GM18909 (cell line): Measurements from ENCODE around the gene KAT5.
"Not testable (repeated sequence)": the region's sequence is repeated elsewhere in the genome, so short reads cannot be mapped to it uniquely, and the experiment has no call there.

Source experiments
- ATAC-seq: cut with Tn5 transposase; IDR thresholded peaks from one replicate; pipeline ENCODE4 v1.9.1; 2021; ENCODE audit warnings: mild to moderate bottlenecking; ENCODE audit not compliant: unreplicated experiment, poor library complexity

The KAT5 gene

DNA sequence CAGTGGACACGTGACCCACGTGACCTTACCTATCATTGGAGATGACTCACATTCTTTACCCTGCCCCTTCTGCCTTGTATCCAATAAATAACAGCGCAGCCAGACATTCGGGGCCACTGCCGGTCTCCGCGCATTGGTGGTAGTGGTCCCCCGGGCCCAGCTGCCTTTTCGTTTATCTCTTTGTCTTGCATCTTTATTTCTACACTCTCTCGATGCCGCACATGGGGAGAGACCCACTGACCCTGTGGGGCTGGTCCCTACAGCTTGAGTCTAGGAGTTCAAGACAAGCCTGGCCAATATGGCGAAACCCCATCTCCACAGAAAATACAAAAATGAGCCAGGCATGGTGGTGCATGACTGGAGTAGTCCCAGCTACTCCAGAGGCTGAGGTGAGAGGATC is 5.0 kb upstream of the KAT5 start:
- not testable (repeated sequence) for ATAC-seq

- ATAC-seq: no peak
These were observed 3.6 kb upstream of the KAT5 start for GRCh38 chr11:65708451-65708850.

- ATAC-seq: no peak
These were observed 2.4 kb upstream of the KAT5 start for GRCh38 chr11:65709661-65710060.

GRCh38 chr11:65710421-65710820 is 1.6 kb upstream of the KAT5 start:
- ATAC-seq: no peak

- ATAC-seq: no peak
These were observed 603 bp downstream of the KAT5 start for GRCh38 chr11:65712633-65713076.

DNA sequence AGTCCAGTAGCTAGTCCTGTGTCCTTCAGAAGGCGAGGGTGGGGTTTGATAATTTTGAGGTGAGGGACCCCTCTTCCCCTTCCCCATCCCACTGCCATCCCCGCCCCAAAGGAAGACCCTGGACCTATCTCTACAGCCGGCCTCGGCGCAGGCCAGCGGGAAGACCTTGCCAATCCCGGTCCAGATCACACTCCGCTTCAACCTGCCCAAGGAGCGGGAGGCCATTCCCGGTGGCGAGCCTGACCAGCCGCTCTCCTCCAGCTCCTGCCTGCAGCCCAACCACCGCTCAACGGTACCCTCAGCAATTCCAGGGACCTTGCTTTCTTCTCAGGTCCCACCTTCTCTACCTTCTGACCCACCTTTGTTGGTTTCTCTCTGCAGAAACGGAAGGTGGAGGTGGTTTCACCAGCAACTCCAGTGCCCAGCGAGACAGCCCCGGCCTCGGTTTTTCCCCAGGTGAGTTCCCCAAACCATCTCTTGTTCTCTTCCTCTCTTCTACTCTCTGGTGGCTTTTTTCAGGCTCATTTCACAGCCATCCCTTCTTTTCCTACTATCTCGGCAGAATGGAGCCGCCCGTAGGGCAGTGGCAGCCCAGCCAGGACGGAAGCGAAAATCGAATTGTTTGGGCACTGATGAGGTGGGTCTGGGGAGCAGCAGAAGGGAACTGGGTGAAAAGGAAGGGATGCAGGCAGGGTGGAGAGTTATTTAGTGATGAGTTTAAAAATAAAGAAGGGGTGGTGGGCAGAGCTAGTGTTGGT is 1.3 kb downstream of the KAT5 start:
- ATAC-seq: no peak

- ATAC-seq: no peak
These were observed 2.4 kb downstream of the KAT5 start for GRCh38 chr11:65714433-65714832.

DNA sequence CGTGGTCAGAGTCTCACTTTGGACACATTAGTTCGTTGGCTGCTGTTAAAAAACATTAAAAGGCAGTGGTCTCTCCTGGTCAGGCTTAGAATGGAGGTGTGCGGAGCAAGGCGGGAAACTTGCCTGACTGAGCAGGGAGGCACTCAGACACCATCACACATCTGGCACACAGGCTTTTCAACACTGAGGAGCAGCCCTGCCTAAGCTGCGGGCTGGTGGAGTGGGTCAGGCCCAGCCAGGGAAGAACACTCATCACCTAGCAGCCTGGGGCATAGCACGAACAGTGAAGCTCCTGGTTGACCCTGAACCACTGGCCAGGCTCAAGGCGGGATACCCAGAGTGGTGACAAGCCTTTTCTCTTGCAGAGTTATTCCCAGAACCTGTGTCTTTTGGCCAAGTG is 4.2 kb downstream of the KAT5 start:
- ATAC-seq: no peak

GRCh38 chr11:65716774-65717405 is 4.8 kb downstream of the KAT5 start:
- ATAC-seq: no peak

DNA sequence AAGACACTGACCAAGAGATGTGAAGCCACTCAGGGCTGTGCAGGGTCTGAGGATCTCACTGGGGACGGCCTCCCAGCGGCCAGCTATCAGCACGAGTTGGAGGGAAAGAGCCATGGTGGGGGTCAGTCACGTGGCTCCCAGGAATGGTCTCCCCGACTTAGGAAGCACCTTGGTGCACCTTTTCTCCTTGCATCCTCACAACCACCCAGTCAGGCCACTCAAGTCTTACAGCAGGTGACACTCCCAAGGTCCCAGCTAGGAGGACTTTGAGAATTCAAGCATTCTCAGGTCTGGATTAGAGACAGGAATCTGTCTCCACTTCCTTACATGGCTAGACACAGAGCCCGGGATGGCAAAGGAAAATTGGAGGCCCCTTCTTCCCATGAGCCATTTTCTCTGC is 5.9 kb downstream of the KAT5 start:
- no peak for ATAC-seq

- ATAC-seq: no peak
These were observed 6.5 kb downstream of the KAT5 start for GRCh38 chr11:65718531-65718930.

GRCh38 chr11:65718964-65719492 is 7.0 kb downstream of the KAT5 start:
- no peak for ATAC-seq

- ATAC-seq: peak; percentile 13
These were observed 7.8 kb downstream of the KAT5 start for GRCh38 chr11:65719871-65720210.

- peak; percentile 68 for ATAC-seq
These were observed 8.3 kb downstream of the KAT5 start, which contains the start of gene RNASEH2C for GRCh38 chr11:65720211-65720934. RNASEH2C (minus strand) TSS chr11:65720798; CDS start chr11:65720758, 40 bp downstream.

GRCh38 chr11:65722261-65722660 is 10.2 kb downstream of the KAT5 start:
- ATAC-seq: no peak

GRCh38 chr11:65726660-65727059 is 14.6 kb downstream of the KAT5 start:
- no peak for ATAC-seq

DNA sequence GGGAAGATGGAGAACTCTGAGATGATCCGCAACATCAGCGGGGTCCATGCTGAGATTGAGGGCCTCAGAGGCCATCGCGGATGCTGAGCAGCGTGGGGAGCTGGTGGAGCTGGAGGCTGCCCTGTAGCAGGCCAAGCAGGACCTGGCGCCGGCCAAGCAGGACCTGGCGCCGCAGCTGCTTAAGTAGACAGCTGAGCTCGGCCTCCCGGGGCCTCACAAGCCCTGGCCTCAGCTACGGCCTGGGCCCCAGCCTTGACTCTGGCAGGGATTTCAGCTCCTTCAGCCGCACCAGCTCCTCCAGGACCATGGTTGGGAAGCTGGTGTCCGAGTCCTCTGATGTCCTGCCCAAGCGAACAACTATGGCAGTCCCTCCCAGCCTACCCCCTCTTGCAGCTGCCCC is 15.8 kb downstream of the KAT5 start:
- no peak for ATAC-seq

DNA sequence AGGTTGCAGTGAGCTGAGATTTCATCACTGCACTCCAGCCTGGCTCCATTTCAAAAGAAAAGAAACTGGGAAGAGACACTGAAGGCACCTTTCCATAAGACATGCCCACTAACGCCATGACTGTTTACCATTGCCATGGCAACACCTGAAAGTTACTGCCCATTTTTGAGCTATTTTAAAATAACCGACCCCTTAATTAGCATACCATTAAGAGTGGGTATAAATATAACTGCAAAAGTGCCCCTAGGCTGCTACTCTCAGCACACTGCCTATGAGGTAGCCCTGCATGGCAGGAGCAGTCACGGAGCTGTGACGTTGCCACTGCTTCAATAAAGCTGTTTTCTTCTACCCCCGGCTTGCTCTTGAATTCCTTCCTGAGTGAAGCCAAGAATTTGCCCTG is 18.4 kb downstream of the KAT5 start:
- ATAC-seq: no peak

DNA sequence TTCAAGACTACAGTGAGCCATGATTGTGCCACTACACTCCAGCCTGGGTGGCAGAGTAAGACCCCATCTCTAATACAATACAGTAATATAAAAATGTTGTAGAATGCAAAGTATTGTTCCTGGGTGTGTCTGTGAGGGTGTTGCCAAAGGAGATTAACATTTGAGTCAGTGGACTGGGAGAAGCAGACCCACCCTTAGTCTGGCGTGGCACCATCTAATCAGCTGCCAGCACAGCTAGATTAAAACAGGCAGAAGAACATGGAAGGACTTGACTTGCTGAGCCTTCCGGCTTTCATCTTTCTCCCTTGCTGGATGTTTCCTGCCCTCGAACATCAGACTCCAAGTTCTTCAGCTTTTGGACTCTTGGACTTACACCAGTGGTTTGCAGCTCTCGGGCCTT is 23.1 kb downstream of the KAT5 start:
- not testable (repeated sequence) for ATAC-seq

DNA sequence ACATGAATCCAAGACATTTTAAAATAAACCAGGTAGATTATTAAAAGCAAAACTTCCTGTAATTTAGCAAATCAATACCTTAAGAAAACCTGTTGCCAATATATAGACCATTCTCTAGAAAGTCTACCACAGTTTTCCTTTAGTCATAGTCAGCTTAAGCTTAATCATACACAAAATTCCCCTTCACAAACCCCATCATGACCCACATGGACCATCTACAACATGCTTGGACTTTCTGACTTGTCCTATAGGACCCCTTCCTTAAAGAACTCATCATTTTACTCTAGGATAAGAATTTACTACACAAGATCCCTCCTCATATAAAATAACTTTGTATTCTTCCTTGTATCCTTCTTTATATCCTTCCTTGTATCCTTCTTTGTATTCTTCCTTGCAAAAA is 24.8 kb downstream of the KAT5 start:
- ATAC-seq: no peak

DNA sequence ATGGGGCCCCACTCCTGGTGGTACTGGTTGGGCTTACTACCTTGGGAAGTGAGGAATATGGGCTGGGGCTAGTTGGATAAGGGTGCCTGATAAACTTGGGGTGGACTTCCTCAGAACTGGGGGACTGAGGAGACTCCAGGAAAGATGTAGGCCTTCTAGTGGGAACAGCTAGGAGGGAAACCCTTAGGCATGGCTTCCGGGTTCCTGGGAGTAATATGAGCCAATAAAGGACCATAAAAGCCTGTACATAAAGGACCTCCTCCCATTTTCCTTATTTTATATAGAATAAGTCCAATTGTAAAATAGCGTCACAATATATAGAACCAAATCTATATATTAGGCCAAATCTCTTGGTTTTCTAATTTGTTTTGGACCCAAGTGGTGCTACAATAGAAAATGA is 27.0 kb downstream of the KAT5 start:
- no peak for ATAC-seq
